ENCODE measurements around the gene MNDA.

MNDA gene

DNA sequence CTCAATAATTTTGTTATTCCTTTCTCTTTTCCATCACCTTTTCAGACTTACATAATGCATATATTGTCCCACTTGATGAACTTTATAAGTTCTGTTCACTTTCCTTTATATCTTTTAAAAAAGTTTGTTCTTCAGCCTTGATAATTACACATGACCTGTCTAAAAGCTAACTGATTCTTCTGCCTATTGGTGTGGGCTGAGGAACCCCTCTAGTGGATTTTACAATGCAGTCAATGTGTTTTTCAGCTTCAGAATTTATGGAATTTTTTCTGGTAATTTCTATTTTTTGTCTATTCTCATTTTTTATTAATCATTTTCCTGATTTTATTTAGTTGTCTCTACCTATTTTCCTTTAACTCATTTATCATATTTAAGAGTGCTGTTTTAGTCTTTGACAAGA lies 7.5 kb downstream of the MNDA start (continued):
- no peak for TF ChIP-seq ZNF70 (CRISPR knock-in tag; IDR thresholded peaks at IDR 0.05)
- TF ChIP-seq RARB (CRISPR knock-in tag; IDR thresholded peaks at IDR 0.05): no peak
- TF ChIP-seq ESRRG (CRISPR knock-in tag; IDR thresholded peaks at IDR 0.05): no peak
- no peak for TF ChIP-seq ZC3H10 (CRISPR knock-in tag; IDR thresholded peaks at IDR 0.05)
- TF ChIP-seq GLIS3 (CRISPR knock-in tag; IDR thresholded peaks at IDR 0.05): no peak
- no peak for TF ChIP-seq CSDC2 (CRISPR knock-in tag; IDR thresholded peaks at IDR 0.05)

DNA sequence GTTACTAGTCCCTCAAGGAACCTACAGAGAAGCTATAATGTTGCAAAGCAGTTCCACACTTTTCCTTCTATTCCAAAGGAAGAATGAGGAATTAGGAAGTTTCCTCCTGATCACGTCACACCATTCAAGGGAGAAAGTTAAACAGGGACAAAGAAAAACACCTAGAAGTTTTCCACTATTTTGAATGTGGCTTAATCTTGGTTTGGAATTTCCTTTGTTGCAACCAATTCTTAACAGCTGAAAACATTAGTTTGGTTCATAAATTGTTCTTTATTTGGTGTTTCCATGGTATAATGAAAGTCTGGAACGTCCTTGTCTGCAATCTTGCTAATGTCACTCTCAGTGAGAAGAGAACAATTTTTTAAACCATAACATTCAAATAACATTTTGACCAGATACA lies 8.4 kb downstream of the MNDA start:
- no peak for TF ChIP-seq ZNF565 (CRISPR knock-in tag; conservative IDR thresholded peaks at IDR 0.05; ENCODE audit: low read depth)
- no peak for TF ChIP-seq ARNTL (CRISPR knock-in tag; IDR thresholded peaks at IDR 0.05; ENCODE audit: borderline replicate concordance, low read depth)
- TF ChIP-seq TCF4 (CRISPR knock-in tag; IDR thresholded peaks at IDR 0.05; ENCODE audit: borderline replicate concordance): no peak
- no peak for TF ChIP-seq BACH2 (CRISPR knock-in tag; IDR thresholded peaks at IDR 0.05; ENCODE audit: borderline replicate concordance)
- TF ChIP-seq, protein P1, sequence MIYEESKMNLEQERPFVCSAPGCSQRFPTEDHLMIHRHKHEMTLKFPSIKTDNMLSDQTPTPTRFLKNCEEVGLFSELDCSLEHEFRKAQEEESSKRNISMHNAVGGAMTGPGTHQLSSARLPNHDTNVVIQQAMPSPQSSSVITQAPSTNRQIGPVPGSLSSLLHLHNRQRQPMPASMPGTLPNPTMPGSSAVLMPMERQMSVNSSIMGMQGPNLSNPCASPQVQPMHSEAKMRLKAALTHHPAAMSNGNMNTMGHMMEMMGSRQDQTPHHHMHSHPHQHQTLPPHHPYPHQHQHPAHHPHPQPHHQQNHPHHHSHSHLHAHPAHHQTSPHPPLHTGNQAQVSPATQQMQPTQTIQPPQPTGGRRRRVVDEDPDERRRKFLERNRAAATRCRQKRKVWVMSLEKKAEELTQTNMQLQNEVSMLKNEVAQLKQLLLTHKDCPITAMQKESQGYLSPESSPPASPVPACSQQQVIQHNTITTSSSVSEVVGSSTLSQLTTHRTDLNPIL (CRISPR knock-in tag; IDR thresholded peaks at IDR 0.05; ENCODE audit: low read depth): no peak
- TF ChIP-seq ZC3H10 (CRISPR knock-in tag; IDR thresholded peaks at IDR 0.05): no peak
- no peak for TF ChIP-seq GLIS3 (CRISPR knock-in tag; IDR thresholded peaks at IDR 0.05)
- no peak for TF ChIP-seq RARB (CRISPR knock-in tag; IDR thresholded peaks at IDR 0.05)
- no peak for TF ChIP-seq ISL1 (CRISPR knock-in tag; IDR thresholded peaks at IDR 0.05)
- TF ChIP-seq ZNF8 (CRISPR knock-in tag; IDR thresholded peaks at IDR 0.05): no peak
- TF ChIP-seq, protein P2, sequence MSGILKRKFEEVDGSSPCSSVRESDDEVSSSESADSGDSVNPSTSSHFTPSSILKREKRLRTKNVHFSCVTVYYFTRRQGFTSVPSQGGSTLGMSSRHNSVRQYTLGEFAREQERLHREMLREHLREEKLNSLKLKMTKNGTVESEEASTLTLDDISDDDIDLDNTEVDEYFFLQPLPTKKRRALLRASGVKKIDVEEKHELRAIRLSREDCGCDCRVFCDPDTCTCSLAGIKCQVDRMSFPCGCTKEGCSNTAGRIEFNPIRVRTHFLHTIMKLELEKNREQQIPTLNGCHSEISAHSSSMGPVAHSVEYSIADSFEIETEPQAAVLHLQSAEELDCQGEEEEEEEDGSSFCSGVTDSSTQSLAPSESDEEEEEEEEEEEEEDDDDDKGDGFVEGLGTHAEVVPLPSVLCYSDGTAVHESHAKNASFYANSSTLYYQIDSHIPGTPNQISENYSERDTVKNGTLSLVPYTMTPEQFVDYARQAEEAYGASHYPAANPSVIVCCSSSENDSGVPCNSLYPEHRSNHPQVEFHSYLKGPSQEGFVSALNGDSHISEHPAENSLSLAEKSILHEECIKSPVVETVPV (CRISPR knock-in tag; IDR thresholded peaks at IDR 0.05): no peak
- no peak for TF ChIP-seq ESRRG (CRISPR knock-in tag; IDR thresholded peaks at IDR 0.05)
- no peak for TF ChIP-seq ZFP30 (CRISPR knock-in tag; IDR thresholded peaks at IDR 0.05)
- TF ChIP-seq, protein P3, sequence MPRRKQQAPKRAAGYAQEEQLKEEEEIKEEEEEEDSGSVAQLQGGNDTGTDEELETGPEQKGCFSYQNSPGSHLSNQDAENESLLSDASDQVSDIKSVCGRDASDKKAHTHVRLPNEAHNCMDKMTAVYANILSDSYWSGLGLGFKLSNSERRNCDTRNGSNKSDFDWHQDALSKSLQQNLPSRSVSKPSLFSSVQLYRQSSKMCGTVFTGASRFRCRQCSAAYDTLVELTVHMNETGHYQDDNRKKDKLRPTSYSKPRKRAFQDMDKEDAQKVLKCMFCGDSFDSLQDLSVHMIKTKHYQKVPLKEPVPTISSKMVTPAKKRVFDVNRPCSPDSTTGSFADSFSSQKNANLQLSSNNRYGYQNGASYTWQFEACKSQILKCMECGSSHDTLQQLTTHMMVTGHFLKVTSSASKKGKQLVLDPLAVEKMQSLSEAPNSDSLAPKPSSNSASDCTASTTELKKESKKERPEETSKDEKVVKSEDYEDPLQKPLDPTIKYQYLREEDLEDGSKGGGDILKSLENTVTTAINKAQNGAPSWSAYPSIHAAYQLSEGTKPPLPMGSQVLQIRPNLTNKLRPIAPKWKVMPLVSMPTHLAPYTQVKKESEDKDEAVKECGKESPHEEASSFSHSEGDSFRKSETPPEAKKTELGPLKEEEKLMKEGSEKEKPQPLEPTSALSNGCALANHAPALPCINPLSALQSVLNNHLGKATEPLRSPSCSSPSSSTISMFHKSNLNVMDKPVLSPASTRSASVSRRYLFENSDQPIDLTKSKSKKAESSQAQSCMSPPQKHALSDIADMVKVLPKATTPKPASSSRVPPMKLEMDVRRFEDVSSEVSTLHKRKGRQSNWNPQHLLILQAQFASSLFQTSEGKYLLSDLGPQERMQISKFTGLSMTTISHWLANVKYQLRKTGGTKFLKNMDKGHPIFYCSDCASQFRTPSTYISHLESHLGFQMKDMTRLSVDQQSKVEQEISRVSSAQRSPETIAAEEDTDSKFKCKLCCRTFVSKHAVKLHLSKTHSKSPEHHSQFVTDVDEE (CRISPR knock-in tag; IDR thresholded peaks at IDR 0.05): no peak
- TF ChIP-seq ZNF70 (CRISPR knock-in tag; IDR thresholded peaks at IDR 0.05): no peak
- TF ChIP-seq CSDC2 (CRISPR knock-in tag; IDR thresholded peaks at IDR 0.05): no peak
- TF ChIP-seq, protein P4, sequence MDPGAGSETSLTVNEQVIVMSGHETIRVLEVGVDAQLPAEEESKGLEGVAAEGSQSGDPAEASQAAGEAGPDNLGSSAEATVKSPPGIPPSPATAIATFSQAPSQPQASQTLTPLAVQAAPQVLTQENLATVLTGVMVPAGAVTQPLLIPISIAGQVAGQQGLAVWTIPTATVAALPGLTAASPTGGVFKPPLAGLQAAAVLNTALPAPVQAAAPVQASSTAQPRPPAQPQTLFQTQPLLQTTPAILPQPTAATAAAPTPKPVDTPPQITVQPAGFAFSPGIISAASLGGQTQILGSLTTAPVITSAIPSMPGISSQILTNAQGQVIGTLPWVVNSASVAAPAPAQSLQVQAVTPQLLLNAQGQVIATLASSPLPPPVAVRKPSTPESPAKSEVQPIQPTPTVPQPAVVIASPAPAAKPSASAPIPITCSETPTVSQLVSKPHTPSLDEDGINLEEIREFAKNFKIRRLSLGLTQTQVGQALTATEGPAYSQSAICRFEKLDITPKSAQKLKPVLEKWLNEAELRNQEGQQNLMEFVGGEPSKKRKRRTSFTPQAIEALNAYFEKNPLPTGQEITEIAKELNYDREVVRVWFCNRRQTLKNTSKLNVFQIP (CRISPR knock-in tag; IDR thresholded peaks at IDR 0.05; ENCODE audit: borderline replicate concordance, low read depth): no peak
- no peak for TF ChIP-seq PPARA (CRISPR knock-in tag; IDR thresholded peaks at IDR 0.05; ENCODE audit: borderline replicate concordance)
- no peak for TF ChIP-seq OSR1 (CRISPR knock-in tag; IDR thresholded peaks at IDR 0.05)
- ATAC-seq: no peak

DNA sequence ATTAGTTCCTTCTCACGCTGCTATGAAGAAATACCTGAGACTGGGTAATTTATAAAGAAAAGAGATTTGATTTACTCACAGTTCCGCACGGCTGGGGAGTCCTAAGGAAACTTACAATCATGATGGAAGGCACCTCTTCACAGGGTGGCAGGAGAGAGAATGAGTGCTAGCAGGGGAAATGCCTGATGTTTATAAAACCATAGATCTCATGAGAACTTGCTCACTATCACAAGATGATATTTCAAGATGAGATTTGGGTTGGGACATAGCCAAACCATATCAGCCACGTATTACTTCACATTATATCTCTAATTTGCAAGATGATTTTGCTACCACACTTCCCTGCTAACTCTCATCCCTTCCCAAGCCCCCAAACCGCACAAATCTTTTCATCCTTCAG lies 9.1 kb downstream of the MNDA start:
- TF ChIP-seq ARNTL (CRISPR knock-in tag; IDR thresholded peaks at IDR 0.05; ENCODE audit: borderline replicate concordance, low read depth) (no peak), ISL1 (CRISPR knock-in tag; IDR thresholded peaks at IDR 0.05) (no peak), ZNF565 (CRISPR knock-in tag; conservative IDR thresholded peaks at IDR 0.05; ENCODE audit: low read depth) (no peak), CSDC2 (CRISPR knock-in tag; IDR thresholded peaks at IDR 0.05) (no peak), ESRRG (CRISPR knock-in tag; IDR thresholded peaks at IDR 0.05) (no peak), ZNF8 (CRISPR knock-in tag; IDR thresholded peaks at IDR 0.05) (no peak), ZFP3 (CRISPR knock-in tag; IDR thresholded peaks at IDR 0.05) (no peak)

DNA sequence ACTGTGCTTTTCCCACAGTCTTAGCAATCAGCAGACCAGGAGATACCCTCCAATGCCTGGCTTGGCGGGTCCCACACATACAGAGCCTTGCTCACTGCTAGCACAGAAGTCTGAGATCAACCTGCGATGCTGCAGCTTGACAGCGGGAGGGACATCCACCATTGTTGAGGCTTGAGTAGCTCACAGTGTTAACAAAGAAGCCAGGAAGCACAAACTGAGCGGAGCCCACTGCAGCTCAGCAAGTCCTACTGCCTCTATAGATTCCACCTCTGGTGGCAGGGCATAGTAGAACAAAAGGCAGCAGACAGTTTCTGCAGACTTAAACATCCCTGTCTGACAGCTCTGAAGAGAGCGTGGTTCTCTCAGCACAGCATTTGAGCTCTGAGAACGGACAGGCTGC lies 33.4 kb downstream of the MNDA start:
- ATAC-seq: no peak
- TF ChIP-seq CSDC2 (CRISPR knock-in tag; IDR thresholded peaks at IDR 0.05) (no peak), SNAI2 (CRISPR knock-in tag; IDR thresholded peaks at IDR 0.05) (no peak), GLIS3 (CRISPR knock-in tag; IDR thresholded peaks at IDR 0.05) (no peak), ZFP3 (CRISPR knock-in tag; IDR thresholded peaks at IDR 0.05) (no peak), ZC3H10 (CRISPR knock-in tag; IDR thresholded peaks at IDR 0.05) (no peak), TOX (CRISPR knock-in tag; IDR thresholded peaks at IDR 0.05; ENCODE audit: borderline replicate concordance) (no peak), PPARA (CRISPR knock-in tag; IDR thresholded peaks at IDR 0.05; ENCODE audit: borderline replicate concordance) (no peak), ESRRG (CRISPR knock-in tag; IDR thresholded peaks at IDR 0.05) (no peak), TCF4 (CRISPR knock-in tag; IDR thresholded peaks at IDR 0.05; ENCODE audit: borderline replicate concordance) (no peak), ISL1 (CRISPR knock-in tag; IDR thresholded peaks at IDR 0.05) (no peak), BACH2 (CRISPR knock-in tag; IDR thresholded peaks at IDR 0.05; ENCODE audit: borderline replicate concordance) (no peak)
- TF ChIP-seq, protein P5, sequence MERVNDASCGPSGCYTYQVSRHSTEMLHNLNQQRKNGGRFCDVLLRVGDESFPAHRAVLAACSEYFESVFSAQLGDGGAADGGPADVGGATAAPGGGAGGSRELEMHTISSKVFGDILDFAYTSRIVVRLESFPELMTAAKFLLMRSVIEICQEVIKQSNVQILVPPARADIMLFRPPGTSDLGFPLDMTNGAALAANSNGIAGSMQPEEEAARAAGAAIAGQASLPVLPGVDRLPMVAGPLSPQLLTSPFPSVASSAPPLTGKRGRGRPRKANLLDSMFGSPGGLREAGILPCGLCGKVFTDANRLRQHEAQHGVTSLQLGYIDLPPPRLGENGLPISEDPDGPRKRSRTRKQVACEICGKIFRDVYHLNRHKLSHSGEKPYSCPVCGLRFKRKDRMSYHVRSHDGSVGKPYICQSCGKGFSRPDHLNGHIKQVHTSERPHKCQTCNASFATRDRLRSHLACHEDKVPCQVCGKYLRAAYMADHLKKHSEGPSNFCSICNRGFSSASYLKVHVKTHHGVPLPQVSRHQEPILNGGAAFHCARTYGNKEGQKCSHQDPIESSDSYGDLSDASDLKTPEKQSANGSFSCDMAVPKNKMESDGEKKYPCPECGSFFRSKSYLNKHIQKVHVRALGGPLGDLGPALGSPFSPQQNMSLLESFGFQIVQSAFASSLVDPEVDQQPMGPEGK (CRISPR knock-in tag; IDR thresholded peaks at IDR 0.05; ENCODE audit: borderline replicate concordance): no peak
- TF ChIP-seq, protein P4 (CRISPR knock-in tag; IDR thresholded peaks at IDR 0.05; ENCODE audit: borderline replicate concordance, low read depth): no peak
- TF ChIP-seq, protein P1 (CRISPR knock-in tag; IDR thresholded peaks at IDR 0.05; ENCODE audit: low read depth): no peak

More for the DNA sequence above, 9.1 kb downstream of the MNDA start:
- ATAC-seq: no peak
